K562 (cell line): ENCODE data around the gene ARID3A. TPM values are rescaled to one million over a fixed set of nuclear protein-coding genes. Genes with fewer than 3 reads are reported as not detected.

ENCODE experiments used
- ATAC-seq: fragments of 200-7000 bp; cut with Tn5 transposase; 3 replicates; pipeline ENCODE4 v1.9.1; 2020; ENCODE audit warnings: moderate library complexity
- BruUV-seq: library from RNA; stranded (reverse); fragments of 400-500 nt; replicated peaks from 2 replicates; lab custom pipeline; 2021; lab: Mats Ljungman, UMichigan
- CTCF ChIA-PET: fragments of 300-600 bp; formaldehyde crosslinking; extraction: SDS; loops from one replicate; lab custom pipeline; 2021; ENCODE audit warnings: low intra/inter-chr PET ratio; lab: Yijun Ruan, JAX
- POLR2A ChIA-PET: fragments of 300-600, 350-650 bp; sonication (Branson Sonifier 250); formaldehyde crosslinking; extraction: SDS; loops from one replicate; lab custom pipeline; 2021; ENCODE audit warnings: antibody characterized with exemption, inconsistent platforms; lab: Yijun Ruan, JAX
- DNase-seq, 4 experiments: peaks; one replicate each; pipeline versions ENCODE4 v3.0.0 to v3.0.0-alpha.2; 2011 to 2018; ENCODE audit warnings: low spot score in 3 of 4, mixed read lengths in 3 of 4; ENCODE audit errors: extremely low read depth in 1 of 4
- FAIRE-seq: peaks from 2 replicates; lab custom pipeline; 2011; peaks lifted over from hg19 to GRCh38; lab: Jason Lieb, UNC
- H2AFZ ChIP-seq: 2 replicates; pipeline ENCODE4 v1.6.0; 2011; ENCODE audit warnings: low read depth, low read length, control low read depth, inconsistent platforms
- H3K27ac ChIP-seq: fragments of 200-600 bp; 3 replicates; pipeline ENCODE4 v1.8.0; 2011; ENCODE audit warnings: low read depth, mild to moderate bottlenecking, control low read depth, inconsistent platforms, low read length, moderate library complexity, mixed read lengths; ENCODE audit errors: extremely low read depth
- H3K27me3 ChIP-seq, 2 experiments: fragments of 300-600 bp in 1 of 2; 2 replicates in 1 of 2; 3 replicates in 1 of 2; pipeline versions ENCODE4 v1.6.0 to v1.8.0; 2011; ENCODE audit warnings: inconsistent platforms in 2 of 2, low read length in 2 of 2, mild to moderate bottlenecking in 1 of 2, mixed read lengths in 1 of 2, moderate library complexity in 1 of 2; ENCODE audit not compliant: control insufficient read depth in 2 of 2, insufficient read depth in 2 of 2
- H3K36me3 ChIP-seq: fragments of 300-600 bp; 3 replicates; pipeline ENCODE4 v1.8.0; 2011; ENCODE audit warnings: mild to moderate bottlenecking, low read length, inconsistent platforms; ENCODE audit not compliant: control insufficient read depth, insufficient read depth
- H3K4me1 ChIP-seq, 2 experiments: fragments of 200-600 bp in 1 of 2; replicated peaks in 1 of 2; 2 replicates in 1 of 2; 3 replicates in 1 of 2; pipeline versions ENCODE4 v1.5.1 to v1.8.0; 2011; ENCODE audit warnings: inconsistent platforms in 2 of 2, low read length in 2 of 2, mild to moderate bottlenecking in 1 of 2, mixed read lengths in 1 of 2, moderate library complexity in 1 of 2; ENCODE audit not compliant: control insufficient read depth in 2 of 2, insufficient read depth in 2 of 2
- H3K4me2 ChIP-seq: 2 replicates; pipeline ENCODE4 v1.6.1; 2011; ENCODE audit warnings: low read length, control low read depth, inconsistent platforms, mixed read lengths; ENCODE audit not compliant: insufficient read depth
- H3K4me3 ChIP-seq: fragments of 200-600 bp; sonication (generic), shearing (Covaris generic); 2 replicates; pipeline ENCODE4 v1.5.1; 2016; ENCODE audit warnings: control low read depth, inconsistent platforms
- H3K79me2 ChIP-seq: fragments of 200-600 bp; 3 replicates; pipeline ENCODE4 v1.8.0; 2011; ENCODE audit warnings: low read length, inconsistent platforms; ENCODE audit not compliant: control insufficient read depth, insufficient read depth
- H3K9ac ChIP-seq, 2 experiments: 2 replicates each; pipeline versions ENCODE4 v1.6.0 to v1.6.1; 2011; ENCODE audit warnings: low read depth in 2 of 2, low read length in 2 of 2, control low read depth in 1 of 2, inconsistent platforms in 1 of 2, mild to moderate bottlenecking in 1 of 2, mixed read lengths in 1 of 2; ENCODE audit not compliant: insufficient read depth in 1 of 2
- H3K9me1 ChIP-seq: one replicate; pipeline ENCODE4 v1.6.0; 2011; ENCODE audit warnings: inconsistent platforms, mild to moderate bottlenecking, low read length, moderate library complexity; ENCODE audit not compliant: control insufficient read depth, insufficient read depth
- H3K9me3 ChIP-seq: replicated peaks from 2 replicates; pipeline ENCODE4 v1.5.1; 2011; ENCODE audit warnings: low read depth, low read length, inconsistent platforms; ENCODE audit not compliant: control insufficient read depth, insufficient read depth
- H4K20me1 ChIP-seq: replicated peaks from 2 replicates; pipeline ENCODE4 v1.6.1; 2011; ENCODE audit warnings: low read length, inconsistent platforms, mixed read lengths; ENCODE audit not compliant: control insufficient read depth, insufficient read depth
- CEBPG ChIP-seq, 3 experiments: fragments of 200-800 bp in 1 of 3; sonication (Bioruptor generic) in 1 of 3; sonication (generic) in 1 of 3; formaldehyde crosslinking in 1 of 3; IDR thresholded peaks in 2 of 3; conservative IDR thresholded peaks in 1 of 3; 2 replicates each; pipeline versions ENCODE4 v1.6.1 to v1.8.0; 2016 to 2022; ENCODE audit warnings: missing compliant biosample characterization in 2 of 3, missing genetic modification characterization in 2 of 3, mild to moderate bottlenecking in 1 of 3, missing genetic modification reagents in 1 of 3
- FOXA1 ChIP-seq: fragments of 450-650 bp; IDR thresholded peaks from 2 replicates; pipeline ENCODE4 v1.6.1; 2016; ENCODE audit warnings: mild to moderate bottlenecking, borderline replicate concordance
- FOXM1 ChIP-seq, 2 experiments: fragments of 450-650 bp in 1 of 2; sonication (generic) in 1 of 2; formaldehyde crosslinking in 1 of 2; IDR thresholded peaks; 2 replicates each; pipeline versions ENCODE4 v1.6.1 to v1.9.0; 2017 to 2022; ENCODE audit warnings: low read depth in 2 of 2, mild to moderate bottlenecking in 2 of 2, missing genetic modification reagents in 1 of 2, moderate library complexity in 1 of 2
- GABPA ChIP-seq: fragments of 200-800 bp; sonication (Bioruptor generic); conservative IDR thresholded peaks from 2 replicates; pipeline ENCODE4 v1.6.1; 2016; ENCODE audit warnings: low read depth, missing genetic modification characterization, missing compliant biosample characterization
- GTF2A2 ChIP-seq: IDR thresholded peaks from 2 replicates; pipeline ENCODE4 v1.6.1; 2016; ENCODE audit warnings: mild to moderate bottlenecking, missing genetic modification characterization, missing compliant biosample characterization
- LEF1 ChIP-seq: fragments of 450-650 bp; IDR thresholded peaks from 2 replicates; pipeline ENCODE4 v1.6.1; 2016; ENCODE audit warnings: mild to moderate bottlenecking
- PHB2 ChIP-seq: fragments of 450-650 bp; IDR thresholded peaks from 2 replicates; pipeline ENCODE4 v1.6.1; 2017; ENCODE audit warnings: low read depth
- PRDM10 ChIP-seq: fragments of 450-650 bp; IDR thresholded peaks from 2 replicates; pipeline ENCODE4 v1.6.1; 2018; ENCODE audit not compliant: partially characterized antibody
- TCF7L2 ChIP-seq: fragments of 150-350 bp; IDR thresholded peaks from 2 replicates; pipeline ENCODE4 v1.6.1; 2016; ENCODE audit warnings: low read depth, mild to moderate bottlenecking, low read length, moderate library complexity
- TRIM25 ChIP-seq: fragments of 450-650 bp; IDR thresholded peaks from 2 replicates; pipeline ENCODE4 v1.7.0; 2016; ENCODE audit warnings: borderline replicate concordance
- XRCC5 ChIP-seq: fragments of 200-400 bp; formaldehyde crosslinking; IDR thresholded peaks from 2 replicates; pipeline ENCODE4 v1.6.1; 2017; ENCODE audit warnings: low read depth, mild to moderate bottlenecking, low read length
- ZNF57 ChIP-seq: fragments of 450-650 bp; formaldehyde crosslinking; IDR thresholded peaks from 2 replicates; pipeline ENCODE4 v1.4.0; 2020; ENCODE audit warnings: mild to moderate bottlenecking, moderate library complexity
- WGBS: fragments of 100-300 bp; shearing (Covaris generic); methylation state at CpG from one replicate; pipeline ENCODE4 v1.1.6; 2016; ENCODE audit warnings: low coverage, mixed read lengths; ENCODE audit not compliant: insufficient coverage; ENCODE audit errors: missing lambda C conversion rate; 5-methylcytosine and 5-hydroxymethylcytosine counted together
- in situ Hi-C: fragments of 300-500 bp; cut with MboI; formaldehyde crosslinking; loops from 4 replicates; pipeline ENCODE4 v1.15.0; 2018; ENCODE audit warnings: inconsistent platforms, mixed read lengths
- intact Hi-C: fragments of 100-400 bp; cut with micrococcal nuclease; formaldehyde crosslinking; loops from 2 replicates; pipeline ENCODE4 v1.14.2; 2022
- polyA plus RNA-seq, 8 experiments: library from polyadenylated mRNA; depleted of rRNA in 4 of 8; stranded (reverse) in 5 of 8; unstranded in 3 of 8; fragments of >200 nt; fragmentation: Nextera tagmentation in 2 of 8; fragmentation: Illumina TruSeq in 1 of 8; extraction: Ambion mirVana in 2 of 8; extraction: Trizol in 1 of 8; gene quantifications; 2 replicates each; pipeline versions ENCODE4 v1.2.1 to v1.2.3, GENCODE V29; 2011 to 2014; ENCODE audit warnings: inconsistent platforms in 1 of 8, missing spikeins in 1 of 8
- total RNA-seq, 7 experiments: library from RNA; depleted of rRNA in 6 of 7; stranded (reverse); fragments of >200 nt in 6 of 7; fragmentation: Illumina TruSeq in 2 of 7; extraction: Trizol in 2 of 7; gene quantifications; 2 replicates each; pipeline versions ENCODE4 v1.2.1 to v1.2.3, GENCODE V29; 2011 to 2021; ENCODE audit warnings: low replicate concordance in 1 of 7
- TF ChIP-seq, protein P1 (sequence below): fragments of 200-800 bp; sonication (Bioruptor generic); IDR thresholded peaks from 2 replicates; pipeline ENCODE4 v1.6.1; 2017; ENCODE audit warnings: missing genetic modification characterization, missing compliant biosample characterization

Gene ARID3A
- total and polyA plus RNA-seq, 9 of the 15 experiments (the other 6 are each of a cell fraction or from before 2014, with no cell fraction given), result 1.4 to 118 (median 31.2) TPM

DNA sequence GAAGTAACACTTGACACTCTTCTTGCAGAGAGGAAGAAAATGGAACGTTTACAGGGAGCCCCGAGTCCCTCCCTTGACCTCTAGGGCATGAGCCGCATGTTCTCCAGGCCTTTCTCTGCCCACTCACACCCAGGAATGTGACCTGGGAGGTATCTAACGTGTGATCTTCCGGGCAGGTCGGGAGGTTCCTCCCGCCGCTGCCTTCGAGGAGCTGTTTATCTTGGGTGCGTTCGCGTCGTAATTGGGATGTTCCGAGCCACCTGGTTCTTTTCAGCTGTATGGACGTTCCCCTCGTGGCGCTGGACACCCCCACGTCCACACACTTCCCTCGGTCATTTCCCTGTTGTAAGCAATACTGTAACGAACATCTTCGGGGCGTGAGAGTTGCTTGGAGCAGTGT is 13.6 kb downstream of the ARID3A start (continued):
- peak; percentile 12 for TF ChIP-seq PRDM10
- TF ChIP-seq PHB2, result no peak

DNA sequence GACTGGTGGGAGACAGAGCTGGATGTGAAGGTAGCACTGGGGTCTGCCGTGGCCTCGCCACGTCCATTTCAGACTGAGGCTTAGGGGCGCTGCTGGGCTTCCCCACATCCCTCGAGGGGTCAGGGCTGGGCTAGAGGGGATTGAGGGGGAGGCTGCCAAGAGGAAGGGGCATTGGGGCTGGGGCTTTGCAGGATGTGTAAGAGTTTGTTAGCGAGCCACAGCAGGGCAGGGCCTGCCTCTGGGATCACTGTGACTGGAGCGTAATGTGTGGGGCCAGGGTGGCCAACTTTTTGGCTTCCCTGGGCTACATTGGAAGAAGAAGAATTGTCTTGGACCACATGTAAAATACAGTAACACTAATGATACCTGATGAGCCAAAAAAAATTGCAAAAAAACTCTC is 14.1 kb downstream of the ARID3A start:
- BruUV-seq, result no TSS peak
- no peak overlapping the region for H2AFZ ChIP-seq
- intact Hi-C loops (no loop called here), in situ Hi-C loops (no loop called here)
- no peak overlapping the region for H3K4me3 ChIP-seq
- POLR2A ChIA-PET, result interaction anchor here (1.0 to 1.8 kb wide), 4 partner anchors 11 to 88 kb away, joined by 3 to 4 read pairs (median 4); no protein-coding TSS in a partner anchor
- H3K9ac ChIP-seq, result peak overlapping the region in 1 of 2 experiments; percentile 24; a peak in 1 of 4 replicates
- peaks cover 13 to 60% of the 10 kb centered on the region in 2 experiments for H3K4me1 ChIP-seq
- H3K9me3 ChIP-seq, result no peaks in the 10 kb centered on the region
- DNase-seq (no peak), FAIRE-seq (no peak), ATAC-seq (no peak)
- CTCF ChIA-PET, result no interaction called here
- H3K36me3 ChIP-seq, result peaks cover 73% of the 10 kb centered on the region; the same call in 2 of the 3 replicates
- peaks cover 19% of the 10 kb centered on the region for H4K20me1 ChIP-seq
- H3K9me1 ChIP-seq, result peaks cover 10% of the 10 kb centered on the region
- no peaks in the 10 kb centered on the region for H3K27me3 ChIP-seq
- H3K4me2 ChIP-seq, result no peak overlapping the region
- WGBS, result 95% methylated on average over 7 of the region's 7 CpGs
- H3K79me2 ChIP-seq, result peaks cover 83% of the 10 kb centered on the region
- H3K27ac ChIP-seq, result no peak overlapping the region
- no peak for TF ChIP-seq XRCC5
- TF ChIP-seq FOXA1, result no peak
- no peak for TF ChIP-seq TCF7L2
- no peak for TF ChIP-seq CEBPG (CRISPR knock-in tag; IDR thresholded peaks at IDR 0.05)
- TF ChIP-seq CEBPG (tag; conservative IDR thresholded peaks at IDR 0.05 in 1 of 2, IDR thresholded peaks at IDR 0.05 in 1 of 2), result no peak
- TF ChIP-seq ZNF57 (CRISPR knock-in tag), result no peak
- no peak for TF ChIP-seq FOXM1 (IDR thresholded peaks at IDR 0.05; ENCODE audit: low read depth)
- TF ChIP-seq FOXM1 (CRISPR knock-in tag; IDR thresholded peaks at IDR 0.05; ENCODE audit: low read depth), result no peak
- TF ChIP-seq, protein P1, sequence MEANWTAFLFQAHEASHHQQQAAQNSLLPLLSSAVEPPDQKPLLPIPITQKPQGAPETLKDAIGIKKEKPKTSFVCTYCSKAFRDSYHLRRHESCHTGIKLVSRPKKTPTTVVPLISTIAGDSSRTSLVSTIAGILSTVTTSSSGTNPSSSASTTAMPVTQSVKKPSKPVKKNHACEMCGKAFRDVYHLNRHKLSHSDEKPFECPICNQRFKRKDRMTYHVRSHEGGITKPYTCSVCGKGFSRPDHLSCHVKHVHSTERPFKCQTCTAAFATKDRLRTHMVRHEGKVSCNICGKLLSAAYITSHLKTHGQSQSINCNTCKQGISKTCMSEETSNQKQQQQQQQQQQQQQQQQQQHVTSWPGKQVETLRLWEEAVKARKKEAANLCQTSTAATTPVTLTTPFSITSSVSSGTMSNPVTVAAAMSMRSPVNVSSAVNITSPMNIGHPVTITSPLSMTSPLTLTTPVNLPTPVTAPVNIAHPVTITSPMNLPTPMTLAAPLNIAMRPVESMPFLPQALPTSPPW (CRISPR knock-in tag), result no peak
- TF ChIP-seq LEF1, result no peak
- TF ChIP-seq GABPA (tag), result no peak
- no peak for TF ChIP-seq TRIM25
- no peak for TF ChIP-seq GTF2A2 (tag)
